CD14-positive monocyte (primary cell): ENCODE measurements around the gene BRS3. TPM values are rescaled to one million over a fixed set of nuclear protein-coding genes. Genes with fewer than 3 reads are reported as not detected.

Experiments used
- DNase-seq, 3 donors: peaks; one replicate each; pipeline ENCODE4 v3.0.0-alpha.2; 2011 to 2022
- H2AFZ ChIP-seq: 2 replicates; pipeline ENCODE4 v1.6.0; 2012; ENCODE audit warnings: mild to moderate bottlenecking, low read depth, low read length, inconsistent platforms; ENCODE audit not compliant: insufficient read depth, poor library complexity, severe bottlenecking
- H3K27ac ChIP-seq, 2 donors: 1 replicate in 1 of 2; 2 replicates in 1 of 2; pipeline ENCODE4 v1.5.1; 2012 to 2013; ENCODE audit warnings: low read length in 2 of 2, control low read depth in 1 of 2, inconsistent platforms in 1 of 2, low read depth in 1 of 2, mild to moderate bottlenecking in 1 of 2
- H3K27me3 ChIP-seq, 2 donors: one replicate each; pipeline versions ENCODE4 v1.6.0 to v1.6.1; 2011 to 2013; ENCODE audit warnings: low read length in 2 of 2; ENCODE audit not compliant: control insufficient read depth in 2 of 2, insufficient read depth in 2 of 2
- H3K36me3 ChIP-seq, 2 donors: replicated peaks in 1 of 2; 1 replicate in 1 of 2; 2 replicates in 1 of 2; pipeline versions ENCODE4 v1.5.1 to v1.6.1; 2012 to 2013; ENCODE audit warnings: low read length in 2 of 2, control low read depth in 1 of 2, inconsistent platforms in 1 of 2, mild to moderate bottlenecking in 1 of 2; ENCODE audit not compliant: insufficient read depth in 2 of 2, control insufficient read depth in 1 of 2
- H3K4me1 ChIP-seq, 2 donors: 1 replicate in 1 of 2; 2 replicates in 1 of 2; pipeline versions ENCODE4 v1.5.1 to v1.6.1; 2012 to 2013; ENCODE audit warnings: low read length in 2 of 2, control low read depth in 1 of 2, inconsistent platforms in 1 of 2, mild to moderate bottlenecking in 1 of 2, moderate library complexity in 1 of 2; ENCODE audit not compliant: insufficient read depth in 2 of 2, control insufficient read depth in 1 of 2
- H3K4me2 ChIP-seq: replicated peaks from 2 replicates; pipeline ENCODE3; 2012; ENCODE audit warnings: low read length, moderate library complexity, mild to moderate bottlenecking; ENCODE audit not compliant: poor library complexity, severe bottlenecking; ENCODE audit errors: extremely low read depth
- H3K4me3 ChIP-seq, 3 experiments: fragments of 200-600 bp in 1 of 3; sonication (generic) in 1 of 3; replicated peaks in 1 of 3; 1 replicate in 2 of 3; 2 replicates in 1 of 3; pipeline ENCODE4 v1.5.1; 2011 to 2013; ENCODE audit warnings: low read length in 3 of 3, mild to moderate bottlenecking in 3 of 3, control low read depth in 2 of 3, low read depth in 2 of 3, inconsistent platforms in 1 of 3, moderate library complexity in 1 of 3
- H3K79me2 ChIP-seq: 2 replicates; pipeline ENCODE4 v1.6.0; 2012; ENCODE audit warnings: mild to moderate bottlenecking, control low read depth, inconsistent platforms, low read length, moderate library complexity; ENCODE audit not compliant: insufficient read depth
- H3K9ac ChIP-seq: 2 replicates; pipeline ENCODE4 v1.6.0; 2017; ENCODE audit warnings: low read length, mild to moderate bottlenecking; ENCODE audit not compliant: insufficient read depth, poor library complexity, severe bottlenecking
- H3K9me3 ChIP-seq, 2 donors: replicated peaks in 1 of 2; 1 replicate in 1 of 2; 2 replicates in 1 of 2; pipeline versions ENCODE4 v1.5.1 to v1.6.1; 2012 to 2013; ENCODE audit warnings: low read length in 2 of 2, control low read depth in 1 of 2; ENCODE audit not compliant: control insufficient read depth in 1 of 2, insufficient read depth in 1 of 2
- H4K20me1 ChIP-seq: 2 replicates; pipeline ENCODE4 v1.6.0; 2012; ENCODE audit warnings: mild to moderate bottlenecking, low read length, control low read depth, moderate library complexity; ENCODE audit not compliant: insufficient read depth
- H3K27ac Mint-ChIP-seq, 7 donors: one replicate each; pipeline ENCODE4 v1.8.0; 2020; ENCODE audit warnings: mild to moderate bottlenecking in 7 of 7, mixed read lengths in 7 of 7, moderate library complexity in 6 of 7, inconsistent platforms in 2 of 7
- H3K27me3 Mint-ChIP-seq, 3 donors: one replicate each; pipeline ENCODE4 v1.8.0; 2021 to 2022; ENCODE audit warnings: low read depth in 3 of 3, mild to moderate bottlenecking in 3 of 3, mixed read lengths in 3 of 3, moderate library complexity in 3 of 3, inconsistent platforms in 1 of 3
- H3K36me3 Mint-ChIP-seq, 2 donors: one replicate each; pipeline ENCODE4 v1.8.0; 2020; ENCODE audit warnings: mixed read lengths in 2 of 2, inconsistent platforms in 1 of 2, mild to moderate bottlenecking in 1 of 2
- H3K4me1 Mint-ChIP-seq: one replicate; pipeline ENCODE4 v1.8.0; 2020; ENCODE audit warnings: mild to moderate bottlenecking, mixed read lengths
- H3K4me3 Mint-ChIP-seq, 2 donors: one replicate each; pipeline ENCODE4 v1.8.0; 2020; ENCODE audit warnings: mild to moderate bottlenecking in 2 of 2, mixed read lengths in 2 of 2, moderate library complexity in 1 of 2
- H3K9me3 Mint-ChIP-seq, 7 donors: one replicate each; pipeline ENCODE4 v1.8.0; 2020 to 2022; ENCODE audit warnings: mixed read lengths in 7 of 7, mild to moderate bottlenecking in 6 of 7, moderate library complexity in 6 of 7, inconsistent platforms in 2 of 7
- CTCF ChIP-seq: fragments of 200-600 bp; IDR thresholded peaks from one replicate; pipeline ENCODE4 v1.8.0; 2022; ENCODE audit warnings: antibody characterized with exemption, mild to moderate bottlenecking
- WGBS: methylation state at CpG from one replicate; pipeline ENCODE4 v1.1.5; 2013; ENCODE audit warnings: missing lambda C conversion rate; ENCODE audit not compliant: insufficient coverage; 5-methylcytosine and 5-hydroxymethylcytosine counted together
- intact Hi-C, 2 donors: fragments of 100-400 bp; cut with micrococcal nuclease; formaldehyde crosslinking; loops; one replicate each; pipeline versions ENCODE4 v1.15.0 to v1.15.1; 2023
- polyA plus RNA-seq, 3 donors: library from polyadenylated mRNA; depleted of rRNA in 1 of 3; unstranded in 2 of 3; stranded (reverse) in 1 of 3; fragments of 300-500 nt in 2 of 3; fragments of >200 nt in 1 of 3; fragmentation: Illumina TruSeq in 2 of 3; gene quantifications; 1 replicate in 2 of 3; 2 replicates in 1 of 3; pipeline ENCODE4 v1.2.3, GENCODE V29; 2012 to 2021

The BRS3 gene
- polyA plus RNA-seq, 3 donors = not detected

- DNase-seq = no peak
- H3K79me2 ChIP-seq = no peaks in the 10 kb centered on the region
- no peak overlapping the region for H3K4me3 ChIP-seq
- intact Hi-C loops = no loop called here
- no peak overlapping the region for H3K4me2 ChIP-seq
- H3K4me1 ChIP-seq = no peaks in the 10 kb centered on the region
- no peaks in the 10 kb centered on the region for H3K9me3 ChIP-seq
- no CpG with 5 or more reads among the region's 6 CpGs for WGBS
- Mint-ChIP-seq H3K9me3 (peaks cover 0 to 5% (median 4%) of the 10 kb centered on the region in 7 donors), H3K27me3 (no peaks in the 10 kb centered on the region), H3K27ac (no peak overlapping the region), H3K4me1 (no peaks in the 10 kb centered on the region), H3K36me3 (no peaks in the 10 kb centered on the region), H3K4me3 (no peak overlapping the region)
- H2AFZ ChIP-seq = no peak overlapping the region
- TF ChIP-seq CTCF = no peak
- no peak overlapping the region for H3K9ac ChIP-seq
- no peaks in the 10 kb centered on the region for H3K36me3 ChIP-seq
- H3K27ac ChIP-seq = no peak overlapping the region
- no peaks in the 10 kb centered on the region for H3K27me3 ChIP-seq
- H4K20me1 ChIP-seq = no peaks in the 10 kb centered on the region
Measured at GRCh38 chrX:136446208-136446607, 41.5 kb upstream of the BRS3 start.

GRCh38 chrX:136447308-136447707 lies 40.4 kb upstream of the BRS3 start:
- H3K9me3 ChIP-seq = no peaks in the 10 kb centered on the region
- no peak overlapping the region for H3K9ac ChIP-seq
- no peak for TF ChIP-seq CTCF
- H3K27me3 ChIP-seq = no peaks in the 10 kb centered on the region
- H4K20me1 ChIP-seq = no peaks in the 10 kb centered on the region
- no peaks in the 10 kb centered on the region for H3K27me3 Mint-ChIP-seq
- intact Hi-C loops = no loop called here
- no peak overlapping the region for H3K27ac Mint-ChIP-seq
- H3K36me3 ChIP-seq = no peaks in the 10 kb centered on the region
- no peak for DNase-seq
- H3K4me2 ChIP-seq = no peak overlapping the region
- H3K9me3 Mint-ChIP-seq = peaks cover 0 to 5% (median 4%) of the 10 kb centered on the region in 7 donors
- H3K4me1 Mint-ChIP-seq = no peaks in the 10 kb centered on the region
- H3K4me3 Mint-ChIP-seq = no peak overlapping the region
- H3K27ac ChIP-seq = no peak overlapping the region
- H3K4me1 ChIP-seq = no peaks in the 10 kb centered on the region
- WGBS = no CpG with 5 or more reads among the region's 2 CpGs
- no peaks in the 10 kb centered on the region for H3K36me3 Mint-ChIP-seq
- no peaks in the 10 kb centered on the region for H3K79me2 ChIP-seq
- H2AFZ ChIP-seq = no peak overlapping the region
- H3K4me3 ChIP-seq = no peak overlapping the region
